Measurements from ENCODE around the gene MYO9B. TPM values are rescaled to one million over a fixed set of nuclear protein-coding genes. Genes with fewer than 3 reads are reported as not detected.

Gene MYO9B
- polyA plus RNA-seq, 2 of the 4 experiments (the other 2 are of a cell fraction), result 13.0 to 27.7 TPM

GRCh38 chr19:17129377-17129776, 53.8 kb downstream of the MYO9B start:
- POLR2A ChIA-PET, result no interaction called here
- Histone ChIP-seq H3K4me2 (no peak overlapping the region), H3K27ac (no peak overlapping the region), H3K9me3 (no peaks in the 10 kb centered on the region), H3K4me1 (peaks cover 19% of the 10 kb centered on the region), H3K4me3 (no peak overlapping the region)
- DNase-seq (ENCODE audit: low read depth in 1 of 2, low spot score in 1 of 2) (no peak), FAIRE-seq (no peak), ATAC-seq (no peak)
- no peak for TF ChIP-seq FOSB (CRISPR knock-in tag; IDR thresholded peaks at IDR 0.05)
- TF ChIP-seq, protein P1, sequence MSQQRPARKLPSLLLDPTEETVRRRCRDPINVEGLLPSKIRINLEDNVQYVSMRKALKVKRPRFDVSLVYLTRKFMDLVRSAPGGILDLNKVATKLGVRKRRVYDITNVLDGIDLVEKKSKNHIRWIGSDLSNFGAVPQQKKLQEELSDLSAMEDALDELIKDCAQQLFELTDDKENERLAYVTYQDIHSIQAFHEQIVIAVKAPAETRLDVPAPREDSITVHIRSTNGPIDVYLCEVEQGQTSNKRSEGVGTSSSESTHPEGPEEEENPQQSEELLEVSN (IDR thresholded peaks at IDR 0.05; ENCODE audit: borderline replicate concordance, low read depth), result no peak
- TF ChIP-seq TFCP2L1 (CRISPR knock-in tag; IDR thresholded peaks at IDR 0.05), result no peak
- TF ChIP-seq BHLHE40 (IDR thresholded peaks at IDR 0.05; ENCODE audit: low read depth, low read length), result no peak
- no peak for TF ChIP-seq MYC (IDR thresholded peaks at IDR 0.05; ENCODE audit: borderline replicate concordance, low read length)
- TF ChIP-seq MAZ (IDR thresholded peaks at IDR 0.05; ENCODE audit: borderline replicate concordance, low read depth, low read length), result no peak
- no peak for TF ChIP-seq ZNF302 (CRISPR knock-in tag; IDR thresholded peaks at IDR 0.05)
- TF ChIP-seq PBX3 (IDR thresholded peaks at IDR 0.05), result no peak
- no peak for TF ChIP-seq ELK1 (IDR thresholded peaks at IDR 0.05; ENCODE audit: low read depth, low read length)
- TF ChIP-seq GATA3 (IDR thresholded peaks at IDR 0.05; ENCODE audit: borderline replicate concordance), result no peak
- TF ChIP-seq POLR2A (IDR thresholded peaks at IDR 0.05; ENCODE audit: low read length), result no peak
- TF ChIP-seq ZC3H11A (IDR thresholded peaks at IDR 0.05), result no peak
- no peak for TF ChIP-seq JUN (IDR thresholded peaks at IDR 0.05)
- TF ChIP-seq EP300 (IDR thresholded peaks at IDR 0.05), result no peak
- TF ChIP-seq ZFP36 (IDR thresholded peaks at IDR 0.05; ENCODE audit: borderline replicate concordance, partially characterized antibody), result no peak
- TF ChIP-seq HEYL (CRISPR knock-in tag; IDR thresholded peaks at IDR 0.05), result no peak
- WGBS (ENCODE audit: missing lambda C conversion rate), result 81% methylated on average over 12 of the region's 12 CpGs
- CTCF ChIA-PET, result no interaction called here

- POLR2A ChIA-PET, result no interaction called here
- CTCF ChIA-PET, result no interaction called here
- Histone ChIP-seq H3K9me3 (no peaks in the 10 kb centered on the region), H3K4me2 (peak overlapping the region; percentile 87), H3K4me1 (peaks cover 29% of the 10 kb centered on the region), H3K4me3 (peak overlapping the region; percentile 20; the same call in 2 of the 3 replicates), H3K27ac (peak overlapping the region; percentile 87 to 91)
- TF ChIP-seq FOSL2 (IDR thresholded peaks at IDR 0.05), result peak; percentile 22; the same call in 1 of the 2 replicates
- peak; percentile 51 for TF ChIP-seq FOSL2 (CRISPR knock-in tag; IDR thresholded peaks at IDR 0.05)
- TF ChIP-seq EHMT2 (IDR thresholded peaks at IDR 0.05; ENCODE audit: low read depth), result no peak
- no peak for TF ChIP-seq KDM5A (IDR thresholded peaks at IDR 0.05)
- TF ChIP-seq ELK1 (IDR thresholded peaks at IDR 0.05; ENCODE audit: low read depth, low read length), result no peak
- TF ChIP-seq ATOH8 (CRISPR knock-in tag; IDR thresholded peaks at IDR 0.05; ENCODE audit: low read depth), result no peak
- TF ChIP-seq JUN (IDR thresholded peaks at IDR 0.05), result 0 out of 5 replicates have a peak, but pooled peaks of 1 of the 2 experiments have one; percentile 30
- no peak for TF ChIP-seq MAFK (IDR thresholded peaks at IDR 0.05; ENCODE audit: partially characterized antibody)
- TF ChIP-seq RARB (CRISPR knock-in tag; IDR thresholded peaks at IDR 0.05), result no peak
- no peak for TF ChIP-seq HES2 (IDR thresholded peaks at IDR 0.05)
- no peak for TF ChIP-seq FOSB (CRISPR knock-in tag; IDR thresholded peaks at IDR 0.05)
- no peak for TF ChIP-seq TP53 (CRISPR knock-in tag; IDR thresholded peaks at IDR 0.05)
- TF ChIP-seq TFCP2L1 (CRISPR knock-in tag; IDR thresholded peaks at IDR 0.05), result no peak
- 18% methylated on average over 23 of the region's 30 CpGs for WGBS (ENCODE audit: missing lambda C conversion rate)
- DNase-seq (ENCODE audit: low read depth in 1 of 2, low spot score in 1 of 2) (peak; percentile 54 to 82), ATAC-seq (peak; percentile 90 to 93), FAIRE-seq (no peak)
These were observed 59.6 kb downstream of the MYO9B start for GRCh38 chr19:17135001-17135853.

Data from A549 (cell line).